Trophoblast cell (in vitro differentiated cells and primary cell): ENCODE results near the gene KLHL41. TPM values are rescaled to one million over a fixed set of nuclear protein-coding genes. Genes with fewer than 3 reads are reported as not detected.

Source experiments
- DNase-seq, 2 donors: peaks; one replicate each; pipeline ENCODE4 v3.0.0-alpha.2; 2016
- H2AFZ ChIP-seq: 2 replicates; pipeline ENCODE4 v1.6.1; 2013; ENCODE audit warnings: low read length, moderate library complexity, mild to moderate bottlenecking; ENCODE audit not compliant: insufficient read depth, poor library complexity
- H2AK5ac ChIP-seq: 2 replicates; pipeline ENCODE4 v1.6.1; 2013; ENCODE audit warnings: mild to moderate bottlenecking, low read length
- H2BK120ac ChIP-seq: 2 replicates; pipeline ENCODE4 v1.6.1; 2013; ENCODE audit warnings: low read length, mild to moderate bottlenecking, moderate library complexity; ENCODE audit not compliant: insufficient read depth, poor library complexity
- H2BK12ac ChIP-seq: 2 replicates; pipeline ENCODE4 v1.6.1; 2013; ENCODE audit warnings: mild to moderate bottlenecking, low read length, moderate library complexity
- H2BK5ac ChIP-seq: 2 replicates; pipeline ENCODE4 v1.6.1; 2013; ENCODE audit warnings: low read length, low read depth, moderate library complexity, mild to moderate bottlenecking; ENCODE audit not compliant: poor library complexity
- H3K14ac ChIP-seq: 2 replicates; pipeline ENCODE4 v1.6.1; 2013; ENCODE audit warnings: mild to moderate bottlenecking, low read length
- H3K18ac ChIP-seq: 2 replicates; pipeline ENCODE4 v1.6.1; 2013; ENCODE audit warnings: mild to moderate bottlenecking, low read length
- H3K23ac ChIP-seq: 2 replicates; pipeline ENCODE4 v1.6.1; 2013; ENCODE audit warnings: low read length
- H3K27ac ChIP-seq: 2 replicates; pipeline ENCODE4 v1.5.1; 2013; ENCODE audit warnings: low read depth, mild to moderate bottlenecking, inconsistent platforms, low read length, moderate library complexity
- H3K27me3 ChIP-seq: 2 replicates; pipeline ENCODE4 v1.6.1; 2013; ENCODE audit warnings: inconsistent platforms, mild to moderate bottlenecking, low read length, moderate library complexity; ENCODE audit not compliant: insufficient read depth
- H3K36me3 ChIP-seq, 2 experiments: 1 replicate in 1 of 2; 2 replicates in 1 of 2; pipeline ENCODE4 v1.6.1; 2013; ENCODE audit warnings: low read length in 2 of 2, mild to moderate bottlenecking in 2 of 2, moderate library complexity in 1 of 2; ENCODE audit not compliant: insufficient read depth in 2 of 2, control insufficient read depth in 1 of 2
- H3K4ac ChIP-seq: 2 replicates; pipeline ENCODE4 v1.6.1; 2013; ENCODE audit warnings: low read depth, mild to moderate bottlenecking, low read length, moderate library complexity
- H3K4me1 ChIP-seq, 2 experiments: 1 replicate in 1 of 2; 2 replicates in 1 of 2; pipeline ENCODE4 v1.6.1; 2013; ENCODE audit warnings: low read length in 2 of 2, mild to moderate bottlenecking in 2 of 2, moderate library complexity in 1 of 2; ENCODE audit not compliant: insufficient read depth in 2 of 2, control insufficient read depth in 1 of 2
- H3K4me2 ChIP-seq: 2 replicates; pipeline ENCODE4 v1.6.1; 2013; ENCODE audit warnings: inconsistent platforms, mild to moderate bottlenecking, low read length, moderate library complexity
- H3K4me3 ChIP-seq: 2 replicates; pipeline ENCODE4 v1.5.1; 2013; ENCODE audit warnings: mild to moderate bottlenecking, low read depth, low read length, inconsistent platforms
- H3K79me1 ChIP-seq: one replicate; pipeline ENCODE4 v1.6.1; 2013; ENCODE audit warnings: low read length
- H3K79me2 ChIP-seq: 2 replicates; pipeline ENCODE4 v1.6.1; 2013; ENCODE audit warnings: low read length, mild to moderate bottlenecking; ENCODE audit not compliant: control insufficient read depth, insufficient read depth, poor library complexity
- H3K9ac ChIP-seq: 2 replicates; pipeline ENCODE4 v1.6.1; 2013; ENCODE audit warnings: mild to moderate bottlenecking, low read length
- H3K9me3 ChIP-seq: 2 replicates; pipeline ENCODE4 v1.6.1; 2013; ENCODE audit warnings: low read depth, mild to moderate bottlenecking, control low read depth, inconsistent platforms, low read length; ENCODE audit not compliant: insufficient read depth
- H4K12ac ChIP-seq: 2 replicates; pipeline ENCODE4 v1.6.1; 2013; ENCODE audit warnings: low read depth, mild to moderate bottlenecking, low read length, moderate library complexity
- H4K8ac ChIP-seq: 2 replicates; pipeline ENCODE4 v1.6.1; 2013; ENCODE audit warnings: low read depth, mild to moderate bottlenecking, low read length, moderate library complexity
- H4K91ac ChIP-seq: one replicate; pipeline ENCODE4 v1.6.1; 2013; ENCODE audit warnings: low read depth, mild to moderate bottlenecking, low read length, moderate library complexity
- WGBS: extraction: QIAGEN DNeasy Blood & Tissue Kit; methylation state at CpG from one replicate; pipeline ENCODE4 v1.1.7; 2013; ENCODE audit warnings: missing lambda C conversion rate; ENCODE audit not compliant: insufficient read length, insufficient coverage; ENCODE audit errors: extremely low coverage; 5-methylcytosine and 5-hydroxymethylcytosine counted together
- polyA plus RNA-seq: library from polyadenylated mRNA; stranded (reverse); fragments of 200-250 nt; gene quantifications from 2 replicates; pipeline ENCODE4 v1.2.3, GENCODE V29; 2013

KLHL41 gene
- polyA plus RNA-seq, result 0.03 and 0.18 TPM in 2 replicates

DNA sequence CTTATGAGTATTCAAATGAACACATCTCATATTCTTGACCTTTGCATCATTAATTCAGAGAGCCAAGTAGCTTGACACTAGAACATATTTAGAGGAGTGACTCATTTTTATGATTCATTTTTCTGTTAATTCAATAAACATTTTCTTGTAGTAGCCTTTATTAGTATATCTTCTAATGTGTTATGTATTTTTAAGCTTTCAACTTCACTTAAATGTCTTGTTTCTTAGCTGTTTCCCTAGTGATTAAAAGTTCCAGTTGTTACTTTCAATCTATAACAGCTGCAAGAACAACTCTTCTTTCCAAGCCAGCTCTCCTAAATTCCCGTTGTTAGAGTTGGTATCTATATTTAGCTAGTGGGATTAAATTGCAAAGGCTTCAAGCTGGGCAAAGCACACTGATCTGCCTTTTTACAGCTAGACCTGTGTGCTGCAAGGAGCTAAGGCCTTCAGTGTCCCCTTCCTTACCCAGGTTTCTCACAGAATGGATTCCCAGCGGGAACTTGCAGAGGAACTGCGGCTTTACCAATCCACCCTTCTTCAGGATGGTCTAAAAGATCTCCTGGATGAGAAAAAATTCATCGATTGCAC lies at the start of gene KLHL41:
Gene KLHL41 (plus strand): TSS at position 405 of the 588 bp plus-strand sequence. CDS start 77 bp downstream, at position 482.
- Histone ChIP-seq H3K4me1 (no peaks in the 10 kb centered on the region), H2BK12ac (no peak within 1 kb of the TSS), H3K9ac (no peak within 1 kb of the TSS), H2BK120ac (no peak within 1 kb of the TSS), H3K9me3 (no peaks in the 10 kb centered on the region), H3K4me2 (no peak within 1 kb of the TSS), H4K8ac (no peak within 1 kb of the TSS), H3K23ac (no peak within 1 kb of the TSS), H2AK5ac (no peak within 1 kb of the TSS), H2AFZ (no peak within 1 kb of the TSS), H3K79me1 (no peaks in the 10 kb centered on the region), H4K12ac (no peak within 1 kb of the TSS), H4K91ac (no peak within 1 kb of the TSS), H3K4me3 (no peak within 1 kb of the TSS), H3K36me3 (peaks cover 0 to 3% of the 10 kb centered on the region in 2 experiments), H3K79me2 (no peaks in the 10 kb centered on the region), H2BK5ac (no peak within 1 kb of the TSS), H3K27ac (no peak within 1 kb of the TSS), H3K27me3 (no peaks in the 10 kb centered on the region), H3K4ac (no peak within 1 kb of the TSS), H3K14ac (no peak within 1 kb of the TSS), H3K18ac (no peak within 1 kb of the TSS)
- WGBS, result no CpG with 5 or more reads among the region's 4 CpGs
- DNase-seq, result no peak

DNA sequence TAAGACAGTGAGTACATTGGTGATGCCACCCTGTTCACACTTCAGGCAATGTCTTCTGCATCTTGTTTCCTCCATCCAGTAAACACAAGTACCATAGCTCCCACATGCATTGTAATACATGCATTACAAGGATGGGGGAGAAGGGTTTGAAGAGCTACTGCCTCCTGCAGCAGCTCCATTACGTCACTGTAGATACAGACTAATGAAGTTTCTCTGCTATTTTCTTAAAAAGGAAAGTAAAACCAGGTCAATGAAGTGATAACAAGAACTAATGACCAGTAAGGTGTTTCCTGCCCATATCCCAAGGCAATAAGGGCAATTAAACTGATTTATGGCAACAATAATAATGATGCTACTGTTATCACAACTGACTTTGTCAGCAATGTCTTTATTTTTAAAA lies 48.4 kb upstream of the KLHL41 start:
- Histone ChIP-seq H3K23ac (no peak overlapping the region), H4K12ac (no peak overlapping the region), H3K14ac (no peak overlapping the region), H3K4me1 (no peaks in the 10 kb centered on the region), H3K36me3 (no peaks in the 10 kb centered on the region), H3K9ac (no peak overlapping the region), H3K4me2 (no peak overlapping the region), H3K79me1 (no peaks in the 10 kb centered on the region), H4K8ac (no peak overlapping the region), H2BK12ac (no peak overlapping the region), H3K27ac (no peak overlapping the region), H3K18ac (no peak overlapping the region), H2AK5ac (no peak overlapping the region), H3K79me2 (no peaks in the 10 kb centered on the region), H2BK5ac (no peak overlapping the region), H3K27me3 (no peaks in the 10 kb centered on the region), H3K9me3 (no peaks in the 10 kb centered on the region), H4K91ac (no peak overlapping the region), H3K4me3 (no peak overlapping the region), H2AFZ (no peak overlapping the region), H2BK120ac (no peak overlapping the region), H3K4ac (no peak overlapping the region)
- no CpG with 5 or more reads among the region's 1 CpG for WGBS
- no peak for DNase-seq

DNA sequence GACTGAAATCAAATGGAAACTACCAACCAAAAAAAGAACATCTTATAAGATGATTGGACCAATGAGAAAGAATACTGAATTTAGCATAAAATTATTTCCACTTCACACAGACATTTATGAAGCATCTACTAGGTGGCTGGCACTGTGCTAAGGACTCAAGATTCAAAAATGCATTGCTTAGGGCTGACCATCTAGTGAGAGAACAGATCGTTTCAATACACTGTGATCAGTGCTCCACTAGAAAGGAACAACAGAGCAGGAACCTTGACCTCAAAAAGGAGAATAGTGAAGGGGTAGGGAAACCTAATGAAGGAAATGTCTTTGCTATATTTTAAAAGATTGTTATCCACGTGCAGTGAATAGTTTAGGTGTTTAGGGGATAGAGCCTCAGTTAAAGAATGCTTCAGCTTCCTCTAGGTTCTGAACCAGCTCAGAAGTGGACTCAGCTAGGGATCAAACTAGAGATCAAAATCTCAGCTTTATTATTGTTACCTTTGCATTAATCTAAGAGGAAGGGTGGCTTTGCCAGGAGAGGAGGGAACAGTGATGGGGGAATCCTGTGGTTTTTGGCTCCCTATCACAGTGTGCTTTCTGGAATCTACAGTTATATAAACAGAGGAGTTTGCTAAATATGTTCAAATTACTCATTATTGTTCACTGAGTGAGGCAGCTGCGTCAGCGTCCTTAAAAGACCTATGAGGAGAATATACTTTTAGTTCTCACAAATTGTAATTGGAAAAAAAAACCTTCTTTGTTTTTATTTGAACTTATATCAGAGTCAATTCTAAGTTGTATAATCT lies 46.4 kb upstream of the KLHL41 start:
- no peaks in the 10 kb centered on the region for H3K79me1 ChIP-seq
- no peak overlapping the region for H2AFZ ChIP-seq
- H3K4ac ChIP-seq, result no peak overlapping the region
- WGBS, result no CpG with 5 or more reads among the region's 4 CpGs
- H3K79me2 ChIP-seq, result no peaks in the 10 kb centered on the region
- no peak overlapping the region for H2AK5ac ChIP-seq
- no peak overlapping the region for H2BK5ac ChIP-seq
- no peaks in the 10 kb centered on the region for H3K36me3 ChIP-seq
- H3K14ac ChIP-seq, result no peak overlapping the region
- H3K9ac ChIP-seq, result no peak overlapping the region
- H2BK12ac ChIP-seq, result no peak overlapping the region
- H2BK120ac ChIP-seq, result no peak overlapping the region
- H4K91ac ChIP-seq, result no peak overlapping the region
- H3K18ac ChIP-seq, result no peak overlapping the region
- no peak overlapping the region for H3K23ac ChIP-seq
- no peak overlapping the region for H4K12ac ChIP-seq
- H3K27ac ChIP-seq, result no peak overlapping the region
- H3K4me2 ChIP-seq, result no peak overlapping the region
- no peak overlapping the region for H3K4me3 ChIP-seq
- DNase-seq, result no peak
- H4K8ac ChIP-seq, result no peak overlapping the region
- H3K27me3 ChIP-seq, result no peaks in the 10 kb centered on the region
- no peaks in the 10 kb centered on the region for H3K4me1 ChIP-seq
- no peaks in the 10 kb centered on the region for H3K9me3 ChIP-seq

DNA sequence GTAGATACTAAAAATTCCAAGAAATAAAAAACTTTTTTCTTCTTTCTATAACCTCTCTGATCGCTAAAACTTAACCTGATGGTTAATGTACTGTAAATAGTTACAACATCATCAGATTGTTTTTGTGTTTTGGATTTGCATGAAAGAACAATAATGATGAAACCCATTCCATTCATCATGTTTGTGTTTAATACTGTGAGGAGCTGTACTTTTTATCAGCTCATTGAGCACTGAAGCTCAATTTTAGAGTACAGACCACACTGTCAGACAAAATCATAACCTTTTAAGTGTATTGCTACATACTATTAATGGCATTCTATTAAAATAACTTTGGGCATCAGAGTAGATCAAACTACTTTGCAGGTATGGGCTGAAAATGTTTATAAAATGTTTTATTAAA lies 45.0 kb upstream of the KLHL41 start:
- no peak overlapping the region for H3K4me3 ChIP-seq
- H3K9ac ChIP-seq, result no peak overlapping the region
- no peak overlapping the region for H3K23ac ChIP-seq
- H3K9me3 ChIP-seq, result no peaks in the 10 kb centered on the region
- H3K79me1 ChIP-seq, result no peaks in the 10 kb centered on the region
- no CpG with 5 or more reads among the region's 1 CpG for WGBS
- no peak overlapping the region for H2BK5ac ChIP-seq
- no peak overlapping the region for H3K14ac ChIP-seq
- H3K18ac ChIP-seq, result no peak overlapping the region
- no peak overlapping the region for H2AK5ac ChIP-seq
- H3K79me2 ChIP-seq, result no peaks in the 10 kb centered on the region
- no peak overlapping the region for H4K12ac ChIP-seq
- H4K8ac ChIP-seq, result no peak overlapping the region
- no peak overlapping the region for H2BK120ac ChIP-seq
- no peak overlapping the region for H3K27ac ChIP-seq
- H3K4me2 ChIP-seq, result no peak overlapping the region
- H4K91ac ChIP-seq, result no peak overlapping the region
- no peak overlapping the region for H3K4ac ChIP-seq
- no peaks in the 10 kb centered on the region for H3K36me3 ChIP-seq
- H2BK12ac ChIP-seq, result no peak overlapping the region
- no peak for DNase-seq
- no peak overlapping the region for H2AFZ ChIP-seq
- no peaks in the 10 kb centered on the region for H3K27me3 ChIP-seq
- H3K4me1 ChIP-seq, result no peaks in the 10 kb centered on the region
